Gastroesophageal sphincter (tissue), 4 donors: ENCODE measurements around the gene ARHGAP22. TPM values are rescaled to one million over a fixed set of nuclear protein-coding genes. Genes with fewer than 3 reads are reported as not detected.

ENCODE experiments used
- ATAC-seq: fragments of 150-250 bp; one replicate; pipeline ENCODE4 v1.9.1; 2016; ENCODE audit warnings: mild to moderate bottlenecking, moderate library complexity
- H3K27ac ChIP-seq, 4 donors: fragments of 200-600 bp; sonication (generic) in 3 of 4; 1 replicate in 3 of 4; 2 replicates in 1 of 4; pipeline ENCODE4 v1.5.1; 2016 to 2019
- H3K27me3 ChIP-seq: fragments of 200-600 bp; sonication (generic); one replicate; pipeline ENCODE4 v1.5.1; 2019
- H3K36me3 ChIP-seq, 2 donors: fragments of 200-600 bp; sonication (generic); one replicate each; pipeline ENCODE4 v1.5.1; 2019; ENCODE audit warnings: control low read depth in 1 of 2
- H3K4me1 ChIP-seq, 3 donors: fragments of 200-600 bp; sonication (generic); 1 replicate in 2 of 3; 2 replicates in 1 of 3; pipeline ENCODE4 v1.5.1; 2016 to 2019; ENCODE audit warnings: control low read depth in 2 of 3
- H3K4me3 ChIP-seq, 2 donors: fragments of 200-600 bp; sonication (generic); one replicate each; pipeline ENCODE4 v1.5.1; 2019; ENCODE audit warnings: mild to moderate bottlenecking in 1 of 2, moderate library complexity in 1 of 2
- H3K9me3 ChIP-seq, 3 donors: fragments of 200-600 bp; sonication (generic); one replicate each; pipeline ENCODE4 v1.5.1; 2017 to 2019; ENCODE audit warnings: control low read depth in 2 of 3
- EP300 ChIP-seq: sonication (generic); formaldehyde crosslinking; IDR thresholded peaks from one replicate; pipeline ENCODE4 v1.6.1; 2017; ENCODE audit warnings: antibody characterized with exemption, mild to moderate bottlenecking
- POLR2A ChIP-seq, 2 donors: fragments of 450-650 bp; IDR thresholded peaks; one replicate each; pipeline ENCODE4 v1.6.1; 2017; ENCODE audit warnings: antibody characterized with exemption in 2 of 2, mild to moderate bottlenecking in 2 of 2, moderate library complexity in 1 of 2
- POLR2AphosphoS5 ChIP-seq: sonication (generic); formaldehyde crosslinking; IDR thresholded peaks from one replicate; pipeline ENCODE4 v1.6.1; 2017; ENCODE audit warnings: antibody characterized with exemption
- WGBS, 2 donors: methylation state at CpG; one replicate each; pipeline ENCODE4 v1.1.5; 2018; ENCODE audit warnings: low coverage in 1 of 2; 5-methylcytosine and 5-hydroxymethylcytosine counted together
- total RNA-seq, 4 donors: library from RNA; depleted of rRNA; stranded (reverse); fragments of >200 nt; gene quantifications; one replicate each; pipeline ENCODE4 v1.1.0, GENCODE V29; 2016
- TF ChIP-seq, protein P1 (sequence below), 4 experiments: fragments of 200-600 bp in 2 of 4; fragments of 450-650 bp in 2 of 4; sonication (generic) in 1 of 4; IDR thresholded peaks; one replicate each; pipeline ENCODE4 v1.5.1; 2017 to 2019; ENCODE audit warnings: antibody characterized with exemption in 4 of 4, mild to moderate bottlenecking in 2 of 4, moderate library complexity in 2 of 4

Gene ARHGAP22
- total RNA-seq, 4 donors from 2014 or later = 4.2 to 5.8 (median 5.1) TPM

DNA sequence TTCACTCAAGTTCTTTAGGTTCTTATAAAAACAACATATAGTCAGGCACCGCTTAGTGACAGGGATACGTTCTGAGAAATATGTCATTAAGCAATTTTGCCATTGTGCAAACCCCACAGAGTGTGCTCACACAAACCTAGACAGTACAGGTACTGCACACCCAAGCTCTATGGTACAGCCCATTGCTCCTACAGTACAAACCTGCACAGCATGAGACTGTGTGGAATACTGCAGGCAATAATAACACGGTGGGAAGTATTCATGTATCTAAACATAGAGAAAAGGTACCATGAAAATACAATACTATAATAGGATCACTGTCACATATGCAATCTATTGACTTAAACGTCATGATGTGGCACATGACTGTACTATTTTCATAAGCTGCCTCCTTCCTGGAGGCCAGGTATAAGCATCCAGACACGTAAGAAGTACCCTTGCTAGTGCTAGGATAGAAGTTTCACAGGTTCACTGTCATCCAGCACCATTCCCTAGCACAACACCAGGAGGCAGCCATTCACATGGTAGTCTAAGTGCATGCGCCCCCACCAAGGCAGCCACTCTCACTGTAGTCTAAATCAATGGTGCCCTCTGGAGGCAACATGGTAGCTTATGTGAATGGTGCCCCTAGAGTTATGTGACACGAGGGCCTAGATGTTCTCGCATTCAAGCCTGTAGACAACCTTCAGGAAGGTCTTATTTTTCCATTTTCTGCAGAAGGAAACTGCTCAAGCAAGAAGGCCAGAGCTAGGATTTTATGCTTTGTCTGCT, 98.5 kb downstream of the ARHGAP22 start:
- 86 to 93% methylated on average over 5 to 6 of the region's 8 CpGs for WGBS, 2 donors
- no peak overlapping the region for H3K27ac ChIP-seq
- H3K4me3 ChIP-seq = no peak overlapping the region
- H3K4me1 ChIP-seq = no peaks in the 10 kb centered on the region
- TF ChIP-seq POLR2AphosphoS5 (no peak), EP300 (no peak), POLR2A (IDR thresholded peaks at IDR 0.05) (no peak)
- TF ChIP-seq, protein P1, sequence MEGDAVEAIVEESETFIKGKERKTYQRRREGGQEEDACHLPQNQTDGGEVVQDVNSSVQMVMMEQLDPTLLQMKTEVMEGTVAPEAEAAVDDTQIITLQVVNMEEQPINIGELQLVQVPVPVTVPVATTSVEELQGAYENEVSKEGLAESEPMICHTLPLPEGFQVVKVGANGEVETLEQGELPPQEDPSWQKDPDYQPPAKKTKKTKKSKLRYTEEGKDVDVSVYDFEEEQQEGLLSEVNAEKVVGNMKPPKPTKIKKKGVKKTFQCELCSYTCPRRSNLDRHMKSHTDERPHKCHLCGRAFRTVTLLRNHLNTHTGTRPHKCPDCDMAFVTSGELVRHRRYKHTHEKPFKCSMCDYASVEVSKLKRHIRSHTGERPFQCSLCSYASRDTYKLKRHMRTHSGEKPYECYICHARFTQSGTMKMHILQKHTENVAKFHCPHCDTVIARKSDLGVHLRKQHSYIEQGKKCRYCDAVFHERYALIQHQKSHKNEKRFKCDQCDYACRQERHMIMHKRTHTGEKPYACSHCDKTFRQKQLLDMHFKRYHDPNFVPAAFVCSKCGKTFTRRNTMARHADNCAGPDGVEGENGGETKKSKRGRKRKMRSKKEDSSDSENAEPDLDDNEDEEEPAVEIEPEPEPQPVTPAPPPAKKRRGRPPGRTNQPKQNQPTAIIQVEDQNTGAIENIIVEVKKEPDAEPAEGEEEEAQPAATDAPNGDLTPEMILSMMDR (IDR thresholded peaks at IDR 0.05) = no peak
- no peaks in the 10 kb centered on the region for H3K27me3 ChIP-seq
- H3K9me3 ChIP-seq = no peaks in the 10 kb centered on the region
- no peak for ATAC-seq
- H3K36me3 ChIP-seq = no peaks in the 10 kb centered on the region

DNA sequence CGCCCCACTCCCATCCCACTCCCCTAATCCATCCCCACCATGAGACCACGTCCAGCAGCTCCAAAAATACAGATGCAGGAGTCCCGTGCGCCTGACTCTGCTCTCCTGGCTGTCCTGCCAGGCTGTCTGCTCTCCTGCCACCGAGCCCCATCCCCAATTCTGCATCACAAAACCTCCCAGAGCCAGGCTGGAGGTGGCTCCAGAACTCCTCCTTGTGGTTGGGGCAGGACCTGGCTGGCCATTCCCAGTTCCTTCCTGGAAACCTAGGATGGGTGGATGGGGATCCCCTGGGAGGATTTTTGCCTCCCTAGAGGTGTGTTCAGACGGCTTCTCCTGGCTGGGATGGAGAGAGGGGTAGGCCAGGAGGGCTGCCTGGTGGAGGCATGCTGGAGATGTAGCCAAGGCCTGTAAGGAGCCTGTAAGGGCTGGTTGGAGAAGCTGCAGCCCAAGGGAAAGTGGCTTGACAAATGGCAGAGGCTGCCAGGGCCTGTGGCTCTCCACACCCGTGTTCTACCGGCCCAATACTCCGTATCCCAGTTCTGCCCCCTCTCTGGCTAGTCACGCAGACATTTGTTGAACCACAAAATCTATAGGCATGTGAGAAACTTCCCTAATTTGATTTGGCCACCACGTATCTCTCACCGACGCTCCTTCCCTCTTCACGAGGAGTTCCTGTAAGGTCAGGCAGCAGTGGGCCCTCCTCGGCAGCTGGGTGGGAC, 99.3 kb downstream of the ARHGAP22 start:
- no peak overlapping the region for H3K27ac ChIP-seq
- WGBS, 2 donors = 100% methylated on average over 1 to 2 of the region's 15 CpGs
- no peak for ATAC-seq
- no peaks in the 10 kb centered on the region for H3K27me3 ChIP-seq
- no peak overlapping the region for H3K4me3 ChIP-seq
- H3K9me3 ChIP-seq = no peaks in the 10 kb centered on the region
- TF ChIP-seq, protein P1 (IDR thresholded peaks at IDR 0.05) = no peak
- TF ChIP-seq POLR2A (IDR thresholded peaks at IDR 0.05) (no peak), EP300 (no peak), POLR2AphosphoS5 (no peak)
- no peaks in the 10 kb centered on the region for H3K4me1 ChIP-seq
- H3K36me3 ChIP-seq = no peaks in the 10 kb centered on the region

DNA sequence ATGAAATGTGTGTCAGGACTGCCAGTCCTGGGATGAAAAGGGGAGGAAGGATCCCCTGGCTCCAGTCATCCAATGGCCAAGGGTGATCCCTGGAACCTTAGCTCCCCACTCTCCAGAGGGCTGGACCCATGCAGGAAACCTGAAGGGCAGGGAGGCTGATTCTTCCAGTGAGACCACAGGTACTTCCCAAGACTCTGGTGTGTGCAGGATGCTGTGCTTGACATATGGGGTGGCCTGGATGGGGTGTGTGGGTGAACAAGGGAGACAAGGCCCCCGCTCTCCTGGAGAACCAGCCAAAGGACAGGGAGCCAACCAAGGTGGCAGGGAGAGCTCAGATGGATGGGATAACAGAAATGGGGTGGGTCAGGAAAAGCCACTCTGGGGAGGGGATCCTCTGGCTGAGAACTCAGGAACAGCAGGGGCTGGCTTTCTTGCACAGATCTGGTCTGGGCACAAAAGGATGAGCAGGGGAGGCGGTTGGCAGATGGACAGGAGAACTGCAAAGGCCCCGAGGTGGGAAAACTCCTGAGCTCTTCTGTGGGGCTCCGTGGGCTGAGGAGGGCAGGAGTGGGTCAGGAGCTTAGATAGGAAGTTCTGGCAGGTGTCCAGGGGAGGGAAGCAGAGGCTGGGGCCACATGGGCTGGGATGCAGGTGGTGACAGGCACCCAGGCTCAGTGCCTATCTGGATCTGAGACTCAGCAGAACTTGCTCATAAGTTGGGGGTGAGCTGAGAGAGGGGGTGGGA, 100.6 kb downstream of the ARHGAP22 start:
- 90 to 100% methylated on average over 1 to 2 of the region's 4 CpGs for WGBS, 2 donors
- no peaks in the 10 kb centered on the region for H3K9me3 ChIP-seq
- no peak for TF ChIP-seq POLR2A (IDR thresholded peaks at IDR 0.05)
- TF ChIP-seq POLR2AphosphoS5 = no peak
- TF ChIP-seq, protein P1 (IDR thresholded peaks at IDR 0.05) = no peak
- TF ChIP-seq EP300 = no peak
- H3K27ac ChIP-seq = no peak overlapping the region
- no peaks in the 10 kb centered on the region for H3K27me3 ChIP-seq
- no peaks in the 10 kb centered on the region for H3K4me1 ChIP-seq
- no peak for ATAC-seq
- H3K4me3 ChIP-seq = no peak overlapping the region
- H3K36me3 ChIP-seq = no peaks in the 10 kb centered on the region

DNA sequence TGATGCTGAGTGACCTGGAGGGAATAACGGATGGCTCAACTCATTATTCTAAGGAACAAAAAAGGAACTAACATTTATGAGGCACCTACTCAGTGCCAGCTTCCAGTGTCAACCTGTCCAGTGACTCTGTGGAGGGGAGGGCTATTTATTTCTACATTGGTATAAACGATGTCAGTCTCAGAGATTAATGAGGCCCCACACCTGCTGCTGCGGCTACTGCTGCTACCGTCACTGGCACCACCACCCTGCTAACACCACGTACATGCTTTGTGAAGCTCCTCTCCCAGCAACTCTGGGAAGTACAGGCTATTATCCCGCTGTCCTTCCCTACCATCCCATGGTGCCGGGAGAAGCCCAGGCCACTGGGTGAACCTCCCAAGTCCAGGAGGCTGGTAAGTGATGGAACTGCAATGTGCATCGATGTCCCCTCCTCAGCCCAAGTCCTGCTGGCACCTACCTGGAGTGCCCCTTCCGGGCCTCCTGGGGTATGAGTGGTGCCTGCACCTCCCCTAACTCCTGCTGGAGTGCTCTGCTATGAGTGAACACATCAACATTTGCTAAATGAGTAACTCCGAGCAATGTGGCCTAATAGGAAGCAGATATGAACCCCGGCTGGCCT, 101.5 kb downstream of the ARHGAP22 start:
- Histone ChIP-seq H3K4me3 (no peak overlapping the region), H3K9me3 (no peaks in the 10 kb centered on the region), H3K27me3 (no peaks in the 10 kb centered on the region), H3K4me1 (no peaks in the 10 kb centered on the region), H3K36me3 (no peaks in the 10 kb centered on the region), H3K27ac (no peak overlapping the region)
- ATAC-seq = no peak
- TF ChIP-seq POLR2AphosphoS5 = no peak
- 97% methylated on average over 5 to 8 of the region's 11 CpGs for WGBS, 2 donors

DNA sequence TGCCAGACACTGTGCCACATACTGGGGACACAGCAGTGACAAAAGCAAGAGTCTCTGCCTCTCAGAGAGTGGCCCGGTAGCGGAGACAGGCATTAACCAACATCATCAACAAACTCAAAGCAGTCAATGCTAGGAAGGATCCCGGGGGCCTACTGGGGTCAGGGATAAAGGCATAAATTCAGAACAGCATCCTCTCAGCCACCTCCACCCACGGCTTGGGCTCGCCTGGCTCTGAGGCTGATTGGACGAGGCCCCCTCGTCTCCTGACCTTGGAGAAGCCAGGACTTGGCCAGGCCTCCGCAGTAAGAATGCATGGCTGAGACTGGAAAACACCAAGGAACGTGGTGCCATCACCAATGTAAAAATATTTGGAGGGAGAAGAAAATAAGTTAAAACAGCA, 102.1 kb downstream of the ARHGAP22 start:
- Histone ChIP-seq H3K9me3 (no peaks in the 10 kb centered on the region), H3K27ac (no peak overlapping the region), H3K4me1 (peaks cover 0 to under 1% (median 0%) of the 10 kb centered on the region in 3 donors), H3K4me3 (no peak overlapping the region), H3K36me3 (no peaks in the 10 kb centered on the region), H3K27me3 (no peaks in the 10 kb centered on the region)
- ATAC-seq = no peak
- TF ChIP-seq EP300 = no peak
- TF ChIP-seq POLR2A (IDR thresholded peaks at IDR 0.05) = no peak
- no peak for TF ChIP-seq POLR2AphosphoS5
- TF ChIP-seq, protein P1 (IDR thresholded peaks at IDR 0.05) = no peak
- 69 to 91% methylated on average over 2 to 4 of the region's 9 CpGs for WGBS, 2 donors
